HepG2 (cell line): ENCODE results near the gene CAMK1. TPM values are rescaled to one million over a fixed set of nuclear protein-coding genes. Genes with fewer than 3 reads are reported as not detected.

Experiments used
- CREB1 ChIP-seq, 2 experiments: fragments of 450-650 bp in 1 of 2; IDR thresholded peaks; 2 replicates each; pipeline ENCODE4 v1.6.1; 2016 to 2017; ENCODE audit warnings: control low read depth in 1 of 2, mild to moderate bottlenecking in 1 of 2, missing compliant biosample characterization in 1 of 2, missing genetic modification characterization in 1 of 2
- CREM ChIP-seq, 2 experiments: sonication (generic) in 1 of 2; formaldehyde crosslinking in 1 of 2; IDR thresholded peaks; 2 replicates each; pipeline versions ENCODE4 v1.4.0 to v1.6.1; 2016 to 2020; ENCODE audit warnings: antibody characterized with exemption in 1 of 2, mild to moderate bottlenecking in 1 of 2, missing genetic modification reagents in 1 of 2
- FLYWCH1 ChIP-seq: sonication (generic); formaldehyde crosslinking; IDR thresholded peaks from 2 replicates; pipeline ENCODE4 v1.8.1; 2023; ENCODE audit warnings: mild to moderate bottlenecking, missing genetic modification reagents
- ISX ChIP-seq: sonication (generic); formaldehyde crosslinking; conservative IDR thresholded peaks from 2 replicates; pipeline ENCODE4 v1.5.0; 2020; ENCODE audit warnings: missing genetic modification reagents
- KDM2A ChIP-seq: sonication (generic); formaldehyde crosslinking; IDR thresholded peaks from 2 replicates; pipeline ENCODE4 v1.4.0; 2020; ENCODE audit warnings: low read depth, missing genetic modification reagents, borderline replicate concordance
- KDM5B ChIP-seq: sonication (generic); formaldehyde crosslinking; IDR thresholded peaks from 2 replicates; pipeline ENCODE4 v1.4.0; 2020; ENCODE audit warnings: missing genetic modification reagents, mild to moderate bottlenecking, borderline replicate concordance
- KLF12 ChIP-seq: sonication (generic); formaldehyde crosslinking; IDR thresholded peaks from 2 replicates; pipeline ENCODE4 v1.4.0; 2020; ENCODE audit warnings: missing genetic modification reagents, borderline replicate concordance
- KMT2A ChIP-seq: sonication (generic); formaldehyde crosslinking; IDR thresholded peaks from 2 replicates; pipeline ENCODE4 v1.4.0; 2020; ENCODE audit warnings: missing genetic modification reagents
- MAFK ChIP-seq, 2 experiments: IDR thresholded peaks in 1 of 2; conservative IDR thresholded peaks in 1 of 2; 2 replicates each; pipeline ENCODE4 v1.6.1; 2011; ENCODE audit warnings: improper control_type of control experiment in 2 of 2, low read length in 2 of 2
- MYNN ChIP-seq: sonication (generic); formaldehyde crosslinking; IDR thresholded peaks from 2 replicates; pipeline ENCODE4 v1.4.0; 2020; ENCODE audit warnings: mild to moderate bottlenecking, low read depth, missing genetic modification reagents
- NFRKB ChIP-seq: fragments of 450-650 bp; IDR thresholded peaks from 2 replicates; pipeline ENCODE4 v1.6.1; 2017
- NR2F6 ChIP-seq, 2 experiments: IDR thresholded peaks; 2 replicates each; pipeline ENCODE4 v1.6.1; 2016; ENCODE audit warnings: antibody characterized with exemption in 1 of 2, mild to moderate bottlenecking in 1 of 2
- TCF7 ChIP-seq: sonication (generic); IDR thresholded peaks from 2 replicates; pipeline ENCODE4 v1.6.1; 2016; ENCODE audit warnings: antibody characterized with exemption, low read depth
- TCF7L2 ChIP-seq: IDR thresholded peaks from 2 replicates; pipeline ENCODE4 v1.6.1; 2011; ENCODE audit warnings: mild to moderate bottlenecking, low read depth, low read length, moderate library complexity
- THAP11 ChIP-seq: IDR thresholded peaks from 2 replicates; pipeline ENCODE4 v1.6.1; 2016; ENCODE audit warnings: missing biosample characterization, missing genetic modification reagents
- ZNF441 ChIP-seq: sonication (generic); formaldehyde crosslinking; IDR thresholded peaks from 2 replicates; pipeline ENCODE4 v1.7.0; 2021; ENCODE audit warnings: missing genetic modification reagents, borderline replicate concordance
- ZNF564 ChIP-seq: sonication (generic); formaldehyde crosslinking; IDR thresholded peaks from 2 replicates; pipeline ENCODE4 v1.8.1; 2023; ENCODE audit warnings: mild to moderate bottlenecking, missing genetic modification reagents
- polyA plus RNA-seq, 8 experiments: library from polyadenylated mRNA; depleted of rRNA in 3 of 8; stranded (reverse) in 7 of 8; unstranded in 1 of 8; fragments of >200 nt; fragmentation: Illumina TruSeq in 4 of 8; extraction: Trizol in 4 of 8; gene quantifications; 2 replicates each; pipeline versions ENCODE4 v1.2.1 to v1.2.3, GENCODE V29; 2011 to 2016; ENCODE audit warnings: low read depth in 4 of 8, missing spikeins in 1 of 8, mixed read lengths in 1 of 8; ENCODE audit not compliant: insufficient read depth in 1 of 8
- total RNA-seq, 5 experiments: library from RNA; depleted of rRNA; stranded (reverse); fragments of >200 nt; fragmentation: Illumina TruSeq; extraction: Trizol; gene quantifications; 2 replicates each; pipeline ENCODE4 v1.2.3, GENCODE V29; 2016; ENCODE audit warnings: low read depth in 1 of 5
- TF ChIP-seq, protein P1 (sequence below), 2 experiments: sonication (generic) in 1 of 2; formaldehyde crosslinking in 1 of 2; IDR thresholded peaks; 2 replicates each; pipeline versions ENCODE4 v1.6.1 to v1.9.0; 2014 to 2022; ENCODE audit warnings: antibody characterized with exemption in 1 of 2, borderline replicate concordance in 1 of 2, inconsistent platforms in 1 of 2, low read depth in 1 of 2, missing genetic modification reagents in 1 of 2
- TF ChIP-seq, protein P2 (sequence below): IDR thresholded peaks from 2 replicates; pipeline ENCODE4 v1.6.1; 2016; ENCODE audit warnings: mild to moderate bottlenecking
- TF ChIP-seq, protein P3 (sequence below): sonication (generic); formaldehyde crosslinking; IDR thresholded peaks from 2 replicates; pipeline ENCODE4 v1.8.0; 2023; ENCODE audit warnings: mild to moderate bottlenecking, missing genetic modification reagents

The CAMK1 gene
- total and polyA plus RNA-seq, 2 of the 13 experiments (the other 11 are each of a cell fraction or from before 2014, with no cell fraction given), result 26.4 to 53.3 TPM

DNA sequence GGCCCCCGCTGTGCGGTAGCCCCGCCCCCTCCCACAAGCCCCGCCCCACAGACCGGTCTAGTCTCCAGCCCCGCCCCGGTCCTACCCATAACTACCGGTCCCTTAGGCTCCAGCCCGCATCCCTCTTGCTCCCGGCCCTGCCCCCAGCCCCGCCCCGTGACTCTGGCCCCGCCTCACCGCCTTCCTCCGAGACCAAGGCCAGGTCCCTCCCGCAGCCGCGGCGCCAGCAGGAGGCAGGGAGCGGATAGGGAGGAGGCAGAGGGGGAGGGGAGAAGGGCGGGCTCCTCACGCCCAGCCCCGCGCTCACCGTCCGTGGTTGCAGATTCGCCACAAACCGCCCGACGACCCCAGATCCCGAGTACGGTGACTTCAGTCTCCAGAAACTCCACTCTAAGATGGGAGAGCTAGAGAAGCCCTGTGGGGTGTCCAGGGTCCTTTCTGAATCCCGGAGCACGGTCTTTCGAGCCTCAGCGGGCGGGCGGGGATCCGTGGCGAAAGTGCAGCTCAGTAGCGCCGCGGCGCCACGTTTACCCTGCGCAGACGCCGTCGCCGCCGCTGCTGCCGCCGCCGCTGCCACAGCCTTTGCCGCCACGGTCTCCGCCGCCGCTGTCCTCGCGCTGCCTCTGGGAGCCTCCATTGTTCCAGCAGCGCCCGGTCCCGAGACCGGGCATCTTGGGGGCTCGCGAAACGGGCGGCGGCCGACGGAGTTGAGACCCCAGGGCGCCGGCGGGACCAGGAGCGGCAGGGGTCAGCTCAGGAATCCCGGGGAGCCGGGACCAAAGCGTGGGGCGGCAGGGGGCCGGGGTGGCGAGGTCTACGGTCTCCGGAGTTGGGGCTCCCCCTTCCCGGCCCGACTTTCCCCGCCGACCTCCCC lies 38.3 kb downstream of the CAMK1 start, which contains the start of gene BRPF1 (continued):
- TF ChIP-seq, protein P1, sequence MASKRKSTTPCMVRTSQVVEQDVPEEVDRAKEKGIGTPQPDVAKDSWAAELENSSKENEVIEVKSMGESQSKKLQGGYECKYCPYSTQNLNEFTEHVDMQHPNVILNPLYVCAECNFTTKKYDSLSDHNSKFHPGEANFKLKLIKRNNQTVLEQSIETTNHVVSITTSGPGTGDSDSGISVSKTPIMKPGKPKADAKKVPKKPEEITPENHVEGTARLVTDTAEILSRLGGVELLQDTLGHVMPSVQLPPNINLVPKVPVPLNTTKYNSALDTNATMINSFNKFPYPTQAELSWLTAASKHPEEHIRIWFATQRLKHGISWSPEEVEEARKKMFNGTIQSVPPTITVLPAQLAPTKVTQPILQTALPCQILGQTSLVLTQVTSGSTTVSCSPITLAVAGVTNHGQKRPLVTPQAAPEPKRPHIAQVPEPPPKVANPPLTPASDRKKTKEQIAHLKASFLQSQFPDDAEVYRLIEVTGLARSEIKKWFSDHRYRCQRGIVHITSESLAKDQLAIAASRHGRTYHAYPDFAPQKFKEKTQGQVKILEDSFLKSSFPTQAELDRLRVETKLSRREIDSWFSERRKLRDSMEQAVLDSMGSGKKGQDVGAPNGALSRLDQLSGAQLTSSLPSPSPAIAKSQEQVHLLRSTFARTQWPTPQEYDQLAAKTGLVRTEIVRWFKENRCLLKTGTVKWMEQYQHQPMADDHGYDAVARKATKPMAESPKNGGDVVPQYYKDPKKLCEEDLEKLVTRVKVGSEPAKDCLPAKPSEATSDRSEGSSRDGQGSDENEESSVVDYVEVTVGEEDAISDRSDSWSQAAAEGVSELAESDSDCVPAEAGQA (IDR thresholded peaks at IDR 0.05; ENCODE audit: low read depth), result peak; percentile 69; the same call in 1 of the 2 replicates
- TF ChIP-seq, protein P1 (CRISPR knock-in tag; IDR thresholded peaks at IDR 0.05; ENCODE audit: borderline replicate concordance), result no peak; the same call in 1 of the 2 replicates
- TF ChIP-seq MYNN (CRISPR knock-in tag) (no peak), KMT2A (CRISPR knock-in tag) (peak; percentile 51; the same call in 1 of the 2 replicates), NFRKB (no peak), KDM5B (CRISPR knock-in tag) (peak; percentile 62), FLYWCH1 (CRISPR knock-in tag) (no peak), MAFK (conservative IDR thresholded peaks at IDR 0.05 in 1 of 2, IDR thresholded peaks at IDR 0.05 in 1 of 2; ENCODE audit: low read length in 2 of 2) (no peak), TCF7L2 (no peak), ISX (no peak), NR2F6 (IDR thresholded peaks at IDR 0.05) (no peak), NR2F6 (CRISPR knock-in tag; IDR thresholded peaks at IDR 0.05) (no peak), THAP11 (CRISPR knock-in tag) (peak; percentile 84), ZNF564 (0 out of 2 replicates have a peak, but pooled peaks have one; percentile 37), KLF12 (peak; percentile 98), TCF7 (no peak), CREM (IDR thresholded peaks at IDR 0.05) (peak; percentile 64), CREM (CRISPR knock-in tag; IDR thresholded peaks at IDR 0.05) (no peak; the same call in 1 of the 2 replicates), CREB1 (IDR thresholded peaks at IDR 0.05) (no peak; the same call in 1 of the 2 replicates), CREB1 (CRISPR knock-in tag; IDR thresholded peaks at IDR 0.05) (peak; percentile 34; the same call in 1 of the 2 replicates), ZNF441 (CRISPR knock-in tag) (no peak), KDM2A (peak; percentile 88)
- TF ChIP-seq, protein P2, sequence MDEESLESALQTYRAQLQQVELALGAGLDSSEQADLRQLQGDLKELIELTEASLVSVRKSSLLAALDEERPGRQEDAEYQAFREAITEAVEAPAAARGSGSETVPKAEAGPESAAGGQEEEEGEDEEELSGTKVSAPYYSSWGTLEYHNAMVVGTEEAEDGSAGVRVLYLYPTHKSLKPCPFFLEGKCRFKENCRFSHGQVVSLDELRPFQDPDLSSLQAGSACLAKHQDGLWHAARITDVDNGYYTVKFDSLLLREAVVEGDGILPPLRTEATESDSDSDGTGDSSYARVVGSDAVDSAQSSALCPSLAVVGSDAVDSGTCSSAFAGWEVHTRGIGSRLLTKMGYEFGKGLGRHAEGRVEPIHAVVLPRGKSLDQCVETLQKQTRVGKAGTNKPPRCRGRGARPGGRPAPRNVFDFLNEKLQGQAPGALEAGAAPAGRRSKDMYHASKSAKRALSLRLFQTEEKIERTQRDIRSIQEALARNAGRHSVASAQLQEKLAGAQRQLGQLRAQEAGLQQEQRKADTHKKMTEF (CRISPR knock-in tag), result peak; percentile 96
- TF ChIP-seq, protein P3, sequence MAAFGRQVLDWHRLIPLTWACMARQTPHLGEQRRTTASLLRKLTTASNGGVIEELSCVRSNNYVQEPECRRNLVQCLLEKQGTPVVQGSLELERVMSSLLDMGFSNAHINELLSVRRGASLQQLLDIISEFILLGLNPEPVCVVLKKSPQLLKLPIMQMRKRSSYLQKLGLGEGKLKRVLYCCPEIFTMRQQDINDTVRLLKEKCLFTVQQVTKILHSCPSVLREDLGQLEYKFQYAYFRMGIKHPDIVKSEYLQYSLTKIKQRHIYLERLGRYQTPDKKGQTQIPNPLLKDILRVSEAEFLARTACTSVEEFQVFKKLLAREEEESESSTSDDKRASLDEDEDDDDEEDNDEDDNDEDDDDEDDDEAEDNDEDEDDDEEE (CRISPR knock-in tag), result no peak
